MCF 10A (cell line): ENCODE results near the gene ZSCAN32. TPM values are rescaled to one million over a fixed set of nuclear protein-coding genes. Genes with fewer than 3 reads are reported as not detected.

ENCODE experiments used
- BruUV-seq: library from RNA; stranded (reverse); fragments of 400-500 nt; replicated peaks from 2 replicates; lab custom pipeline; 2021; lab: Mats Ljungman, UMichigan
- CTCF ChIA-PET: fragments of 300-600 bp; sonication (Branson Sonifier 250); formaldehyde crosslinking; extraction: SDS; loops from one replicate; lab custom pipeline; 2021; ENCODE audit warnings: antibody characterized with exemption, inconsistent platforms; lab: Yijun Ruan, JAX
- POLR2A ChIA-PET: fragments of 300-600, 350-650 bp; sonication (Branson Sonifier 250); formaldehyde crosslinking; extraction: SDS; loops from one replicate; lab custom pipeline; 2020; ENCODE audit warnings: antibody characterized with exemption, inconsistent platforms; lab: Yijun Ruan, JAX
- DNase-seq: peaks from one replicate; pipeline ENCODE4 v3.0.0-alpha.2; 2018; ENCODE audit not compliant: unreplicated experiment
- H3K27ac Mint-ChIP-seq: one replicate; pipeline ENCODE4 v1.8.0; 2022; ENCODE audit warnings: mild to moderate bottlenecking, low read depth, mixed read lengths; ENCODE audit not compliant: unreplicated experiment
- H3K27me3 Mint-ChIP-seq: one replicate; pipeline ENCODE4 v1.8.0; 2022; ENCODE audit warnings: mixed read lengths; ENCODE audit not compliant: insufficient read depth, unreplicated experiment
- H3K36me3 Mint-ChIP-seq: one replicate; pipeline ENCODE4 v1.8.0; 2022; ENCODE audit warnings: mild to moderate bottlenecking, moderate library complexity, mixed read lengths; ENCODE audit not compliant: insufficient read depth, unreplicated experiment
- H3K4me1 Mint-ChIP-seq: one replicate; pipeline ENCODE4 v1.8.0; 2022; ENCODE audit warnings: mixed read lengths; ENCODE audit not compliant: insufficient read depth, unreplicated experiment
- H3K4me3 Mint-ChIP-seq: one replicate; pipeline ENCODE4 v1.8.0; 2022; ENCODE audit warnings: mild to moderate bottlenecking, moderate library complexity, mixed read lengths; ENCODE audit not compliant: unreplicated experiment
- H3K9me3 Mint-ChIP-seq: one replicate; pipeline ENCODE4 v1.8.0; 2022; ENCODE audit warnings: mixed read lengths; ENCODE audit not compliant: unreplicated experiment
- CTCF ChIP-seq: fragments of 200-600 bp; IDR thresholded peaks from one replicate; pipeline ENCODE4 v1.8.0; 2022; ENCODE audit warnings: antibody characterized with exemption, mild to moderate bottlenecking; ENCODE audit not compliant: unreplicated experiment
- intact Hi-C: fragments of 100-400 bp; cut with micrococcal nuclease; formaldehyde crosslinking; loops from 2 replicates; pipeline ENCODE4 v1.14.1; 2022
- total RNA-seq: library from RNA; stranded (reverse); gene quantifications from 2 replicates; pipeline ENCODE4 v1.2.3, GENCODE V29; 2022

The ZSCAN32 gene
- total RNA-seq, 1 experiment from 2014 or later, result 17.5 TPM

GRCh38 chr16:3408561-3409197 is 7.9 kb upstream of the ZSCAN32 start:
- H3K27me3 Mint-ChIP-seq, result no peaks in the 10 kb centered on the region
- intact Hi-C loops, result no loop called here
- no peak for DNase-seq
- H3K27ac Mint-ChIP-seq, result no peak overlapping the region
- TF ChIP-seq CTCF, result no peak
- peaks cover 51% of the 10 kb centered on the region for H3K36me3 Mint-ChIP-seq
- no TSS peak for BruUV-seq
- no peaks in the 10 kb centered on the region for H3K4me1 Mint-ChIP-seq
- H3K4me3 Mint-ChIP-seq, result no peak overlapping the region
- POLR2A ChIA-PET, result interaction anchor here (0.7 to 2.6 kb wide), 3 partner anchors 8 to 36 kb away, joined by 3 to 10 read pairs (median 4); partner anchors contain the start of genes ZNF174 and ZSCAN32
- CTCF ChIA-PET, result interaction anchor here (0.7 kb wide), 1 partner anchor 34 kb away, joined by 3 read pairs; no protein-coding TSS in a partner anchor
- H3K9me3 Mint-ChIP-seq, result peaks cover 18% of the 10 kb centered on the region

- ChIA-PET CTCF (interaction anchor here (0.6 to 1.1 kb wide), 3 partner anchors 17 to 165 kb away, joined by 3 to 4 read pairs (median 3); no protein-coding TSS in a partner anchor), POLR2A (interaction anchor here (0.8 to 4.2 kb wide), 13 partner anchors 10 to 268 kb away, joined by 3 to 53 read pairs (median 6); partner anchors contain the start of genes NAA60, TIGD7, ZNF213 and ZNF263)
- TF ChIP-seq CTCF, result no peak
- H3K4me1 Mint-ChIP-seq, result peaks cover 6% of the 10 kb centered on the region
- H3K36me3 Mint-ChIP-seq, result peaks cover 57% of the 10 kb centered on the region
- H3K27me3 Mint-ChIP-seq, result no peaks in the 10 kb centered on the region
- H3K4me3 Mint-ChIP-seq, result peak overlapping the region; percentile 92
- BruUV-seq, result no TSS peak
- no peak for DNase-seq
- intact Hi-C loops, result loop anchor here (2.0 kb wide), 2 partner anchors 57 to 219 kb away; no protein-coding TSS in a partner anchor
- peak overlapping the region; percentile 91 for H3K27ac Mint-ChIP-seq
- H3K9me3 Mint-ChIP-seq, result peaks cover 26% of the 10 kb centered on the region
These were observed 1.1 kb upstream of the ZSCAN32 start for GRCh38 chr16:3401719-3402397.

GRCh38 chr16:3400446-3400778 is 392 bp downstream of the ZSCAN32 start:
- BruUV-seq, result TSS peak; percentile 64
- intact Hi-C loops, result loop anchor here (2.0 kb wide), 2 partner anchors 58 to 218 kb away; no protein-coding TSS in a partner anchor
- peaks cover 12% of the 10 kb centered on the region for H3K4me1 Mint-ChIP-seq
- H3K4me3 Mint-ChIP-seq, result peak overlapping the region; percentile 92
- DNase-seq, result no peak
- peaks cover 30% of the 10 kb centered on the region for H3K9me3 Mint-ChIP-seq
- no peaks in the 10 kb centered on the region for H3K27me3 Mint-ChIP-seq
- CTCF ChIA-PET, result interaction anchor here (0.6 to 1.1 kb wide), 3 partner anchors 17 to 89 kb away, joined by 3 to 4 read pairs (median 3); no protein-coding TSS in a partner anchor
- POLR2A ChIA-PET, result interaction anchor here (0.5 to 4.2 kb wide), 23 partner anchors 8 to 250 kb away, joined by 3 to 53 read pairs (median 5); partner anchors contain the start of genes NAA60, TIGD7, ZNF263 and ZNF597
- peak overlapping the region; percentile 91 for H3K27ac Mint-ChIP-seq
- no peak for TF ChIP-seq CTCF
- H3K36me3 Mint-ChIP-seq, result peaks cover 57% of the 10 kb centered on the region
